Upper lobe of left lung (tissue), 6 donors: ENCODE results near the gene LGI2. TPM values are rescaled to one million over a fixed set of nuclear protein-coding genes. Genes with fewer than 3 reads are reported as not detected.

Experiments used
- ATAC-seq, 2 donors: fragments of 200-7000 bp; cut with Tn5 transposase; one replicate each; pipeline ENCODE4 v1.9.1; 2022; ENCODE audit warnings: mild to moderate bottlenecking in 2 of 2, moderate library complexity in 2 of 2; ENCODE audit not compliant: low FRiP score in 2 of 2
- DNase-seq, 2 donors: peaks; one replicate each; pipeline ENCODE4 v3.0.0-alpha.2; 2019 to 2020
- H3K27ac ChIP-seq, 4 donors: fragments of 200-600 bp; sonication (generic); one replicate each; pipeline ENCODE4 v1.5.1; 2016 to 2019
- H3K27me3 ChIP-seq, 4 donors: fragments of 200-600 bp; sonication (generic); one replicate each; pipeline ENCODE4 v1.5.1; 2017 to 2019
- H3K36me3 ChIP-seq, 4 donors: fragments of 200-600 bp; sonication (generic); one replicate each; pipeline ENCODE4 v1.5.1; 2016 to 2019
- H3K4me1 ChIP-seq, 4 donors: fragments of 200-600 bp; sonication (generic); one replicate each; pipeline ENCODE4 v1.5.1; 2018 to 2019
- H3K4me3 ChIP-seq, 4 donors: fragments of 200-600 bp; sonication (generic); one replicate each; pipeline ENCODE4 v1.5.1; 2017 to 2019; ENCODE audit warnings: mild to moderate bottlenecking in 2 of 4, moderate library complexity in 1 of 4
- H3K9me3 ChIP-seq, 4 donors: fragments of 200-600 bp; sonication (generic); one replicate each; pipeline ENCODE4 v1.5.1; 2018 to 2019
- CTCF ChIP-seq, 6 experiments: fragments of 450-650 bp in 4 of 6; fragments of 200-600 bp in 2 of 6; sonication (generic) in 2 of 6; IDR thresholded peaks; one replicate each; pipeline ENCODE4 v1.5.1; 2016 to 2019; ENCODE audit warnings: antibody characterized with exemption in 6 of 6
- EP300 ChIP-seq, 4 donors: sonication (generic); formaldehyde crosslinking; IDR thresholded peaks; one replicate each; pipeline ENCODE4 v1.5.1; 2017; ENCODE audit warnings: antibody characterized with exemption in 4 of 4, control low read depth in 2 of 4
- POLR2A ChIP-seq, 4 donors: fragments of 450-650 bp; IDR thresholded peaks; one replicate each; pipeline ENCODE4 v1.5.1; 2016 to 2017; ENCODE audit warnings: antibody characterized with exemption in 4 of 4, mild to moderate bottlenecking in 2 of 4
- POLR2AphosphoS5 ChIP-seq, 2 donors: sonication (generic); formaldehyde crosslinking; IDR thresholded peaks; one replicate each; pipeline ENCODE4 v1.5.1; 2017; ENCODE audit warnings: antibody characterized with exemption in 2 of 2
- WGBS, 2 donors: methylation state at CpG; one replicate each; pipeline ENCODE4 v1.1.5; 2017 to 2018; 5-methylcytosine and 5-hydroxymethylcytosine counted together
- total RNA-seq, 6 donors: library from RNA; depleted of rRNA in 4 of 6; stranded (reverse); fragments of >200 nt in 4 of 6; gene quantifications; one replicate each; pipeline versions ENCODE4 v1.1.0 to v1.2.1, GENCODE V29; 2016 to 2021
- donor health status: DM: no; HTN: no; CAD: no; lungs with moderate emphysema.
- donor health status: DM: no; HTN: yes; CAD: no; lungs with severe emphysema.

LGI2 gene
- total RNA-seq, 6 donors from 2014 or later, result 0.44 to 1.3 (median 0.80) TPM; not detected in 1

- Histone ChIP-seq H3K27ac (no peak overlapping the region), H3K36me3 (no peaks in the 10 kb centered on the region), H3K4me3 (no peak overlapping the region), H3K4me1 (peaks cover 0 to 14% (median 9%) of the 10 kb centered on the region in 4 donors), H3K9me3 (peaks cover 0 to 9% (median 0%) of the 10 kb centered on the region in 4 donors), H3K27me3 (no peaks in the 10 kb centered on the region)
- ATAC-seq (no peak), DNase-seq (no peak)
- WGBS, 2 donors, result 84 to 91% methylated on average over 2 of the region's 2 CpGs
- TF ChIP-seq POLR2AphosphoS5 (IDR thresholded peaks at IDR 0.05) (no peak), POLR2A (IDR thresholded peaks at IDR 0.05) (no peak), EP300 (IDR thresholded peaks at IDR 0.05) (no peak), CTCF (IDR thresholded peaks at IDR 0.05) (no peak)
Observed at GRCh38 chr4:24970635-24971034, 60.1 kb downstream of the LGI2 start.

GRCh38 chr4:24970191-24970590 lies 60.6 kb downstream of the LGI2 start:
- no peak for TF ChIP-seq POLR2AphosphoS5 (IDR thresholded peaks at IDR 0.05)
- TF ChIP-seq EP300 (IDR thresholded peaks at IDR 0.05), result no peak
- no peak for TF ChIP-seq POLR2A (IDR thresholded peaks at IDR 0.05)
- TF ChIP-seq CTCF (IDR thresholded peaks at IDR 0.05), result no peak
- DNase-seq (no peak), ATAC-seq (no peak)
- H3K4me3 ChIP-seq, result no peak overlapping the region
- H3K9me3 ChIP-seq, result peaks cover 0 to 9% (median 0%) of the 10 kb centered on the region in 4 donors
- no peak overlapping the region for H3K27ac ChIP-seq
- no peaks in the 10 kb centered on the region for H3K27me3 ChIP-seq
- no peaks in the 10 kb centered on the region for H3K36me3 ChIP-seq
- H3K4me1 ChIP-seq, result peaks cover 0 to 14% (median 9%) of the 10 kb centered on the region in 4 donors
- 92 to 93% methylated on average over 4 to 5 of the region's 5 CpGs for WGBS, 2 donors

- ATAC-seq, result no peak
- no peak overlapping the region for H3K27ac ChIP-seq
- H3K9me3 ChIP-seq, result peaks cover 0 to 9% (median 0%) of the 10 kb centered on the region in 4 donors
- no peaks in the 10 kb centered on the region for H3K36me3 ChIP-seq
- H3K4me3 ChIP-seq, result no peak overlapping the region
- DNase-seq, result no peak
- TF ChIP-seq EP300 (IDR thresholded peaks at IDR 0.05), result no peak
- TF ChIP-seq CTCF (IDR thresholded peaks at IDR 0.05), result no peak
- no peak for TF ChIP-seq POLR2A (IDR thresholded peaks at IDR 0.05)
- TF ChIP-seq POLR2AphosphoS5 (IDR thresholded peaks at IDR 0.05), result no peak
- H3K27me3 ChIP-seq, result no peaks in the 10 kb centered on the region
- H3K4me1 ChIP-seq, result peaks cover 0 to 14% (median 9%) of the 10 kb centered on the region in 4 donors
- 96 to 100% methylated on average over 4 to 6 of the region's 6 CpGs for WGBS, 2 donors
Observed at GRCh38 chr4:24969486-24969885, 61.3 kb downstream of the LGI2 start.

GRCh38 chr4:24968992-24969391 lies 61.8 kb downstream of the LGI2 start:
- DNase-seq, result no peak
- no peak for ATAC-seq
- no peak for TF ChIP-seq CTCF (IDR thresholded peaks at IDR 0.05)
- no peak for TF ChIP-seq POLR2A (IDR thresholded peaks at IDR 0.05)
- TF ChIP-seq EP300 (IDR thresholded peaks at IDR 0.05), result no peak
- no peak for TF ChIP-seq POLR2AphosphoS5 (IDR thresholded peaks at IDR 0.05)
- WGBS, 2 donors, result 94 to 96% methylated on average over 3 of the region's 3 CpGs
- no peak overlapping the region for H3K4me3 ChIP-seq
- no peaks in the 10 kb centered on the region for H3K27me3 ChIP-seq
- no peak overlapping the region for H3K27ac ChIP-seq
- peaks cover 0 to 12% (median 8%) of the 10 kb centered on the region in 4 donors for H3K4me1 ChIP-seq
- H3K9me3 ChIP-seq, result peaks cover 0 to 9% (median 0%) of the 10 kb centered on the region in 4 donors
- H3K36me3 ChIP-seq, result no peaks in the 10 kb centered on the region

GRCh38 chr4:24968278-24968677 lies 62.5 kb downstream of the LGI2 start:
- TF ChIP-seq EP300 (IDR thresholded peaks at IDR 0.05), result no peak
- TF ChIP-seq CTCF (IDR thresholded peaks at IDR 0.05), result no peak
- no peak for TF ChIP-seq POLR2AphosphoS5 (IDR thresholded peaks at IDR 0.05)
- no peak for TF ChIP-seq POLR2A (IDR thresholded peaks at IDR 0.05)
- Histone ChIP-seq H3K36me3 (no peaks in the 10 kb centered on the region), H3K4me1 (peaks cover 0 to 5% (median 1%) of the 10 kb centered on the region in 4 donors), H3K27ac (no peak overlapping the region), H3K27me3 (no peaks in the 10 kb centered on the region), H3K4me3 (no peak overlapping the region), H3K9me3 (peaks cover 0 to 9% (median 0%) of the 10 kb centered on the region in 4 donors)
- DNase-seq (no peak), ATAC-seq (no peak)
- WGBS, 2 donors, result 92 to 99% methylated on average over 3 to 6 of the region's 6 CpGs
